A549 (cell line): ENCODE results near the gene NUDT2. TPM values are rescaled to one million over a fixed set of nuclear protein-coding genes. Genes with fewer than 3 reads are reported as not detected.

Source experiments
- ATAC-seq, 2 experiments: fragments of 200-7000 bp in 1 of 2; fragments of >200 bp in 1 of 2; cut with Nextera tagmentation in 1 of 2; cut with Tn5 transposase in 1 of 2; 3 replicates each; pipeline versions ENCODE4 v1.8.0 to v1.9.1; 2018 to 2020; ENCODE audit warnings: mild to moderate bottlenecking in 1 of 2, moderate library complexity in 1 of 2
- CTCF ChIA-PET: fragments of 300-600 bp; sonication (Branson Sonifier 250); formaldehyde crosslinking; extraction: SDS; loops from one replicate; lab custom pipeline; 2021; ENCODE audit warnings: antibody characterized with exemption, inconsistent platforms; lab: Yijun Ruan, JAX
- POLR2A ChIA-PET: fragments of 350-600 bp; formaldehyde crosslinking; extraction: SDS; loops from one replicate; lab custom pipeline; 2021; ENCODE audit warnings: antibody characterized with exemption, inconsistent platforms; lab: Yijun Ruan, JAX
- DNase-seq, 2 experiments: peaks; one replicate each; pipeline versions ENCODE4 v3.0.0 to v3.0.0-alpha.2; 2011 to 2016; ENCODE audit warnings: low read depth in 1 of 2, low spot score in 1 of 2
- FAIRE-seq: peaks from 2 replicates; lab custom pipeline; 2011; peaks lifted over from hg19 to GRCh38; lab: Jason Lieb, UNC
- H3K27ac ChIP-seq, 2 experiments: fragments of >200 bp; sonication (Bioruptor Twin); formaldehyde crosslinking; 3 replicates each; pipeline ENCODE4 v1.5.1; 2016 to 2017
- H3K4me1 ChIP-seq: fragments of >200 bp; sonication (Bioruptor Twin); formaldehyde crosslinking; 3 replicates; pipeline ENCODE4 v1.6.1; 2016
- H3K4me2 ChIP-seq: fragments of >200 bp; sonication (Bioruptor Twin); formaldehyde crosslinking; 3 replicates; pipeline ENCODE4 v1.6.1; 2016
- H3K4me3 ChIP-seq: fragments of >200 bp; sonication (Bioruptor Twin); formaldehyde crosslinking; 3 replicates; pipeline ENCODE4 v1.5.1; 2016
- H3K9me3 ChIP-seq: fragments of >200 bp; sonication (Bioruptor Twin); formaldehyde crosslinking; 3 replicates; pipeline ENCODE4 v1.6.1; 2016
- EHMT2 ChIP-seq: fragments of 200-600 bp; sonication (generic); IDR thresholded peaks from 2 replicates; pipeline ENCODE4 v1.6.1; 2016; ENCODE audit warnings: antibody characterized with exemption, low read depth, mild to moderate bottlenecking, moderate library complexity
- FOSB ChIP-seq: fragments of 250-450 bp; sonication (Bioruptor Pico); IDR thresholded peaks from 2 replicates; pipeline ENCODE4 v1.5.0; 2020; ENCODE audit warnings: mild to moderate bottlenecking, moderate library complexity
- FOXS1 ChIP-seq: fragments of 250-450 bp; sonication (Bioruptor Pico); IDR thresholded peaks from 2 replicates; pipeline ENCODE4 v1.5.0; 2020; ENCODE audit warnings: mild to moderate bottlenecking, moderate library complexity
- HOXB5 ChIP-seq: fragments of 250-450 bp; sonication (Bioruptor Pico); IDR thresholded peaks from 2 replicates; pipeline ENCODE4 v1.5.0; 2020; ENCODE audit warnings: mild to moderate bottlenecking, moderate library complexity
- JUNB ChIP-seq: fragments of >200 bp; sonication (Bioruptor Twin); formaldehyde crosslinking; IDR thresholded peaks from 2 replicates; pipeline ENCODE4 v1.6.1; 2016
- KDM1A ChIP-seq: fragments of 200-600 bp; sonication (generic); IDR thresholded peaks from 2 replicates; pipeline ENCODE4 v1.6.1; 2016; ENCODE audit warnings: low read depth, mild to moderate bottlenecking
- KDM5A ChIP-seq: fragments of 200-600 bp; sonication (generic); IDR thresholded peaks from 2 replicates; pipeline ENCODE4 v1.6.1; 2016; ENCODE audit warnings: antibody characterized with exemption, mild to moderate bottlenecking
- NFE2L2 ChIP-seq: fragments of 150-350 bp; conservative IDR thresholded peaks from 2 replicates; pipeline ENCODE4 v1.6.1; 2014; ENCODE audit warnings: low read length
- NR3C1 ChIP-seq: fragments of >200 bp; sonication (Bioruptor Twin); formaldehyde crosslinking; IDR thresholded peaks from 3 replicates; pipeline ENCODE4 v1.6.1; 2017
- PBX3 ChIP-seq: IDR thresholded peaks from 2 replicates; pipeline ENCODE4 v1.6.1; 2012
- PHF8 ChIP-seq: fragments of 200-600 bp; sonication (generic); IDR thresholded peaks from 2 replicates; pipeline ENCODE4 v1.6.1; 2016; ENCODE audit warnings: low read depth, mild to moderate bottlenecking, antibody characterized with exemption, moderate library complexity, borderline replicate concordance
- POLR2A ChIP-seq: IDR thresholded peaks from 2 replicates; pipeline ENCODE4 v1.6.1; 2012; ENCODE audit warnings: mild to moderate bottlenecking, low read length
- RAD21 ChIP-seq, 2 experiments: fragments of >200 bp in 1 of 2; sonication (Bioruptor Twin) in 1 of 2; formaldehyde crosslinking in 1 of 2; IDR thresholded peaks in 1 of 2; conservative IDR thresholded peaks in 1 of 2; 2 replicates in 1 of 2; 3 replicates in 1 of 2; pipeline ENCODE4 v1.6.1; 2012 to 2018; ENCODE audit warnings: inconsistent platforms in 1 of 2
- RARB ChIP-seq: fragments of 250-450 bp; sonication (Bioruptor Pico); IDR thresholded peaks from 2 replicates; pipeline ENCODE4 v1.8.0; 2021; ENCODE audit warnings: mild to moderate bottlenecking, moderate library complexity
- SMC3 ChIP-seq: fragments of >200 bp; sonication (Bioruptor Twin); formaldehyde crosslinking; IDR thresholded peaks from 3 replicates; pipeline ENCODE4 v1.6.1; 2018; ENCODE audit warnings: inconsistent platforms
- TFCP2L1 ChIP-seq: fragments of 250-450 bp; sonication (Bioruptor Pico); IDR thresholded peaks from 2 replicates; pipeline ENCODE4 v1.5.0; 2021; ENCODE audit warnings: mild to moderate bottlenecking
- ZC3H11A ChIP-seq: fragments of 450-650 bp; IDR thresholded peaks from 2 replicates; pipeline ENCODE4 v1.6.1; 2014; ENCODE audit warnings: antibody characterized with exemption, mild to moderate bottlenecking
- WGBS: methylation state at CpG from one replicate; pipeline ENCODE4 v1.1.6; 2017; ENCODE audit errors: missing lambda C conversion rate; 5-methylcytosine and 5-hydroxymethylcytosine counted together
- polyA plus RNA-seq, 4 experiments: library from polyadenylated mRNA; depleted of rRNA in 3 of 4; stranded (reverse); fragments of >200 nt; fragmentation: RNase III in 1 of 4; extraction: RNeasy Plus Mini Kit Qiagen cat#74134 plus additional on column Dnase treatment in 1 of 4; gene quantifications; 2 replicates in 3 of 4; 3 replicates in 1 of 4; pipeline ENCODE4 v1.2.3, GENCODE V29; 2011 to 2017
- TF ChIP-seq, protein P1 (sequence below): fragments of >200 bp; sonication (Bioruptor Twin); formaldehyde crosslinking; IDR thresholded peaks from 3 replicates; pipeline ENCODE4 v1.5.1; 2016
- TF ChIP-seq, protein P2 (sequence below): IDR thresholded peaks from 2 replicates; pipeline ENCODE4 v1.6.1; 2012; ENCODE audit warnings: low read depth, borderline replicate concordance

Gene NUDT2
- polyA plus RNA-seq, 2 of the 4 experiments (the other 2 are of a cell fraction), result 25.5 to 26.4 TPM

DNA sequence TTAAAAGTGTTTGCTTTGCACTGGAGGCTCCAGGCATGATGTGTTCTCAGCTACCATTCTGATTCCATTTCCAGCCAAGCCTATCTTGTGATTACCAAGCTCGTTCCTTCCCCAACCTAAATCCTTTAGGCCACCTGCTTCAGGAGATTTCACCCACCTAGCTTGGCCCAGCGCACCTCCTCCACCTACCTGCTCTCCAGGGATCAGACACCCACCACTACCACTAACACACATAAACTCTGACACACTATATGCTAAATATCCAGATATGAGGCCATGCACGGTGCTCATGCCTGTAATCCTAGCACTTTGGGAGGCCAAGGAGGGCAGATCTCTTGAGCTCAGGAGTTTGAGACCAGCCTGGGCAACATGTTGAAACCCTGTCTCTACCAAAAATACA, 45.0 kb downstream of the NUDT2 start:
- Histone ChIP-seq H3K4me1 (peaks cover 17% of the 10 kb centered on the region), H3K4me2 (peak overlapping the region; percentile 94; the same call in 1 of the 3 replicates), H3K9me3 (no peaks in the 10 kb centered on the region), H3K27ac (no peak overlapping the region), H3K4me3 (no peak overlapping the region)
- DNase-seq (no peak), FAIRE-seq (no peak), ATAC-seq (no peak)
- WGBS, result 91% methylated on average over 3 of the region's 3 CpGs
- TF ChIP-seq ZC3H11A (no peak), PBX3 (no peak), FOSB (CRISPR knock-in tag) (no peak), KDM1A (no peak), TFCP2L1 (no peak), NR3C1 (no peak), PHF8 (no peak), EHMT2 (no peak), HOXB5 (CRISPR knock-in tag) (no peak), JUNB (no peak), FOXS1 (CRISPR knock-in tag) (no peak)
- TF ChIP-seq, protein P1, sequence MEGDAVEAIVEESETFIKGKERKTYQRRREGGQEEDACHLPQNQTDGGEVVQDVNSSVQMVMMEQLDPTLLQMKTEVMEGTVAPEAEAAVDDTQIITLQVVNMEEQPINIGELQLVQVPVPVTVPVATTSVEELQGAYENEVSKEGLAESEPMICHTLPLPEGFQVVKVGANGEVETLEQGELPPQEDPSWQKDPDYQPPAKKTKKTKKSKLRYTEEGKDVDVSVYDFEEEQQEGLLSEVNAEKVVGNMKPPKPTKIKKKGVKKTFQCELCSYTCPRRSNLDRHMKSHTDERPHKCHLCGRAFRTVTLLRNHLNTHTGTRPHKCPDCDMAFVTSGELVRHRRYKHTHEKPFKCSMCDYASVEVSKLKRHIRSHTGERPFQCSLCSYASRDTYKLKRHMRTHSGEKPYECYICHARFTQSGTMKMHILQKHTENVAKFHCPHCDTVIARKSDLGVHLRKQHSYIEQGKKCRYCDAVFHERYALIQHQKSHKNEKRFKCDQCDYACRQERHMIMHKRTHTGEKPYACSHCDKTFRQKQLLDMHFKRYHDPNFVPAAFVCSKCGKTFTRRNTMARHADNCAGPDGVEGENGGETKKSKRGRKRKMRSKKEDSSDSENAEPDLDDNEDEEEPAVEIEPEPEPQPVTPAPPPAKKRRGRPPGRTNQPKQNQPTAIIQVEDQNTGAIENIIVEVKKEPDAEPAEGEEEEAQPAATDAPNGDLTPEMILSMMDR, result no peak
- TF ChIP-seq, protein P2, sequence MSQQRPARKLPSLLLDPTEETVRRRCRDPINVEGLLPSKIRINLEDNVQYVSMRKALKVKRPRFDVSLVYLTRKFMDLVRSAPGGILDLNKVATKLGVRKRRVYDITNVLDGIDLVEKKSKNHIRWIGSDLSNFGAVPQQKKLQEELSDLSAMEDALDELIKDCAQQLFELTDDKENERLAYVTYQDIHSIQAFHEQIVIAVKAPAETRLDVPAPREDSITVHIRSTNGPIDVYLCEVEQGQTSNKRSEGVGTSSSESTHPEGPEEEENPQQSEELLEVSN, result no peak
- POLR2A ChIA-PET, result no interaction called here
- CTCF ChIA-PET, result interaction anchor here (0.7 to 19.7 kb wide), 7 partner anchors 10 to 300 kb away, joined by 3 to 417 read pairs (median 12); no protein-coding TSS in a partner anchor

GRCh38 chr9:34374905-34375552, 45.7 kb downstream of the NUDT2 start:
- DNase-seq, result peak in 1 of 2 experiments; percentile 63
- no peak for ATAC-seq
- Histone ChIP-seq H3K27ac (no peak overlapping the region), H3K4me3 (no peak overlapping the region)
- CTCF ChIA-PET, result interaction anchor here (0.6 to 19.7 kb wide), 10 partner anchors 11 to 490 kb away, joined by 3 to 417 read pairs (median 8); a partner anchor contains a TSS
- TF ChIP-seq KDM5A (no peak), NFE2L2 (no peak), JUNB (no peak), RARB (no peak), FOSB (CRISPR knock-in tag) (no peak), RAD21 (conservative IDR thresholded peaks at IDR 0.05 in 1 of 2, IDR thresholded peaks at IDR 0.05 in 1 of 2) (no peak), POLR2A (no peak), FOXS1 (CRISPR knock-in tag) (no peak), SMC3 (no peak)
- TF ChIP-seq, all 56 proteins: peak for 0
- Histone ChIP-seq H3K9me3 (no peaks in the 10 kb centered on the region), H3K4me2 (peak overlapping the region; percentile 94), H3K4me1 (peaks cover 22% of the 10 kb centered on the region)
- WGBS, result 13% methylated on average over 5 of the region's 5 CpGs
- FAIRE-seq, result no peak
- POLR2A ChIA-PET, result no interaction called here
